SK-N-SH (cell line): Measurements from ENCODE around the gene ARHGEF10L. TPM values are rescaled to one million over a fixed set of nuclear protein-coding genes. Genes with fewer than 3 reads are reported as not detected.

Experiments used
- CTCF ChIA-PET: fragments of 300-600, 350-600 bp; formaldehyde crosslinking; extraction: SDS; loops from one replicate; lab custom pipeline; 2021; lab: Yijun Ruan, JAX
- POLR2A ChIA-PET: fragments of 350-600 bp; sonication (Branson Sonifier 250); formaldehyde crosslinking; extraction: SDS; loops from one replicate; lab custom pipeline; 2020; ENCODE audit warnings: antibody characterized with exemption, inconsistent platforms; lab: Yijun Ruan, JAX
- DNase-seq: peaks from one replicate; pipeline ENCODE4 v3.0.0; 2012
- H2AFZ ChIP-seq: fragments of 200-600 bp; sonication (generic); 2 replicates; pipeline ENCODE4 v1.8.1; 2016; ENCODE audit warnings: antibody characterized with exemption, mild to moderate bottlenecking, low read depth
- H3F3A ChIP-seq: fragments of 200-600 bp; sonication (generic); replicated peaks from 2 replicates; pipeline ENCODE3; 2016; ENCODE audit warnings: antibody characterized with exemption, mild to moderate bottlenecking; ENCODE audit not compliant: insufficient read depth
- H3K27ac ChIP-seq, 2 experiments: fragments of 200-500 bp in 1 of 2; fragments of 200-600 bp in 1 of 2; sonication (Bioruptor generic) in 1 of 2; sonication (generic), shearing (Covaris generic) in 1 of 2; 2 replicates each; pipeline versions ENCODE4 v1.5.1 to v1.6.1; 2014 to 2016; ENCODE audit warnings: low read depth in 2 of 2, inconsistent platforms in 1 of 2, low read length in 1 of 2, mild to moderate bottlenecking in 1 of 2, mixed read lengths in 1 of 2
- H3K27me3 ChIP-seq: fragments of 200-600 bp; sonication (generic), shearing (Covaris generic); 2 replicates; pipeline ENCODE4 v1.6.1; 2016; ENCODE audit warnings: mixed run types; ENCODE audit not compliant: insufficient read depth
- H3K36me3 ChIP-seq, 2 experiments: fragments of 200-500 bp in 1 of 2; fragments of 200-600 bp in 1 of 2; sonication (Bioruptor generic) in 1 of 2; sonication (generic) in 1 of 2; replicated peaks in 1 of 2; 2 replicates each; pipeline versions ENCODE3 to v1.5.1; 2014 to 2016; ENCODE audit warnings: low read length in 1 of 2, mild to moderate bottlenecking in 1 of 2; ENCODE audit not compliant: insufficient read depth in 2 of 2, control insufficient read depth in 1 of 2
- H3K4me1 ChIP-seq, 2 experiments: fragments of 200-500 bp in 1 of 2; fragments of 200-600 bp in 1 of 2; sonication (Bioruptor generic) in 1 of 2; sonication (generic), shearing (Covaris generic) in 1 of 2; 2 replicates each; pipeline versions ENCODE4 v1.5.1 to v1.6.1; 2014 to 2016; ENCODE audit warnings: low read depth in 1 of 2, low read length in 1 of 2, mixed run types in 1 of 2; ENCODE audit not compliant: insufficient read depth in 2 of 2, control insufficient read depth in 1 of 2
- H3K4me2 ChIP-seq: fragments of 200-600 bp; sonication (generic), shearing (Covaris generic); 2 replicates; pipeline ENCODE4 v1.6.1; 2017; ENCODE audit warnings: mixed run types
- H3K4me3 ChIP-seq, 2 experiments: fragments of 200-500 bp in 1 of 2; fragments of 200-600 bp in 1 of 2; sonication (Bioruptor generic) in 1 of 2; sonication (generic), shearing (Covaris generic) in 1 of 2; 2 replicates each; pipeline versions ENCODE4 v1.5.1 to v1.8.1; 2014 to 2016; ENCODE audit warnings: low read depth in 2 of 2, inconsistent platforms in 1 of 2, low read length in 1 of 2, mild to moderate bottlenecking in 1 of 2, mixed read lengths in 1 of 2, moderate library complexity in 1 of 2
- H3K79me2 ChIP-seq: fragments of 200-600 bp; sonication (generic); 2 replicates; pipeline ENCODE4 v1.8.1; 2017; ENCODE audit warnings: mild to moderate bottlenecking; ENCODE audit not compliant: insufficient read depth
- H3K9ac ChIP-seq: fragments of 200-600 bp; sonication (generic); 2 replicates; pipeline ENCODE4 v1.6.1; 2017; ENCODE audit warnings: mixed run types
- H3K9me2 ChIP-seq: fragments of 200-600 bp; sonication (generic); 2 replicates; pipeline ENCODE4 v1.6.1; 2017; ENCODE audit warnings: mixed run types
- H3K9me3 ChIP-seq: fragments of 200-600 bp; sonication (generic); 2 replicates; pipeline ENCODE4 v1.6.1; 2017; ENCODE audit warnings: mixed run types, mild to moderate bottlenecking, moderate library complexity
- H4K20me1 ChIP-seq: fragments of 200-600 bp; sonication (generic); 2 replicates; pipeline ENCODE4 v1.6.1; 2017; ENCODE audit warnings: mild to moderate bottlenecking, mixed run types; ENCODE audit not compliant: insufficient read depth
- CHD2 ChIP-seq: fragments of 150-350 bp; IDR thresholded peaks from 2 replicates; pipeline ENCODE4 v1.6.1; 2018; ENCODE audit warnings: low read length; ENCODE audit not compliant: partially characterized antibody
- FOSL2 ChIP-seq: IDR thresholded peaks from 2 replicates; pipeline ENCODE4 v1.4.0; 2012; ENCODE audit warnings: low read depth, mild to moderate bottlenecking, moderate library complexity, borderline replicate concordance
- FOXJ3 ChIP-seq: sonication (generic); formaldehyde crosslinking; IDR thresholded peaks from 2 replicates; pipeline ENCODE4 v1.5.1; 2020; ENCODE audit warnings: mild to moderate bottlenecking, missing genetic modification reagents
- GABPA ChIP-seq: IDR thresholded peaks from 2 replicates; pipeline ENCODE4 v1.4.0; 2012; ENCODE audit warnings: low read depth, mild to moderate bottlenecking
- JUND ChIP-seq: IDR thresholded peaks from 2 replicates; pipeline ENCODE4 v1.4.0; 2012
- NFIC ChIP-seq: IDR thresholded peaks from 2 replicates; pipeline ENCODE4 v1.4.0; 2012; ENCODE audit warnings: borderline replicate concordance
- NRF1 ChIP-seq: IDR thresholded peaks from 2 replicates; pipeline ENCODE4 v1.6.1; 2012; ENCODE audit warnings: low read depth, mild to moderate bottlenecking, low read length
- RAD21 ChIP-seq: IDR thresholded peaks from 2 replicates; pipeline ENCODE4 v1.6.1; 2012; ENCODE audit warnings: mild to moderate bottlenecking, low read length
- RCOR1 ChIP-seq: fragments of 150-350 bp; IDR thresholded peaks from 2 replicates; pipeline ENCODE4 v1.6.1; 2017; ENCODE audit warnings: antibody characterized with exemption, low read length
- SIN3A ChIP-seq: IDR thresholded peaks from 2 replicates; pipeline ENCODE4 v1.6.1; 2012; ENCODE audit warnings: low read depth, mild to moderate bottlenecking, low read length, moderate library complexity, borderline replicate concordance
- SMC3 ChIP-seq: IDR thresholded peaks from 2 replicates; pipeline ENCODE4 v1.6.1; 2012; ENCODE audit warnings: low read depth, low read length, improper control_type of control experiment
- TEAD4 ChIP-seq: IDR thresholded peaks from 2 replicates; pipeline ENCODE4 v1.4.0; 2012; ENCODE audit warnings: mild to moderate bottlenecking, borderline replicate concordance; ENCODE audit not compliant: insufficient read depth
- USF1 ChIP-seq: IDR thresholded peaks from 2 replicates; pipeline ENCODE4 v1.4.0; 2012; ENCODE audit warnings: low read depth, borderline replicate concordance
- WGBS: methylation state at CpG from one replicate; pipeline ENCODE4 v1.1.6; 2017; ENCODE audit warnings: low lambda C conversion rate; 5-methylcytosine and 5-hydroxymethylcytosine counted together
- polyA plus RNA-seq, 3 experiments: library from polyadenylated mRNA; depleted of rRNA; stranded (reverse); fragments of >200 nt; gene quantifications; 2 replicates each; pipeline ENCODE4 v1.2.3, GENCODE V29; 2012
- TF ChIP-seq, protein P1 (sequence below): IDR thresholded peaks from 2 replicates; pipeline ENCODE4 v1.4.0; 2012; ENCODE audit warnings: low read depth, borderline replicate concordance
- TF ChIP-seq, protein P2 (sequence below): fragments of 200-600 bp; sonication (generic); IDR thresholded peaks from 2 replicates; pipeline ENCODE4 v1.6.1; 2017; ENCODE audit warnings: antibody characterized with exemption, mild to moderate bottlenecking, moderate library complexity
- TF ChIP-seq, protein P3 (sequence below): IDR thresholded peaks from 2 replicates; pipeline ENCODE4 v1.6.1; 2012; ENCODE audit warnings: mild to moderate bottlenecking, low read depth, low read length, moderate library complexity

The ARHGEF10L gene
- polyA plus RNA-seq, 1 of the 3 experiments (the other 2 are of a cell fraction) = 12.5 TPM

- Histone ChIP-seq H3K36me3 (no peaks in the 10 kb centered on the region), H3K27me3 (no peaks in the 10 kb centered on the region), H4K20me1 (peaks cover 11% of the 10 kb centered on the region; the same call in 1 of the 2 replicates), H3K79me2 (peaks cover 32% of the 10 kb centered on the region), H3K4me1 (peaks cover 0 to 35% of the 10 kb centered on the region in 2 experiments; a peak in 1 of 4 replicates), H3K9me2 (no peaks in the 10 kb centered on the region), H3K27ac (no peak overlapping the region), H3K4me3 (no peak overlapping the region), H2AFZ (no peak overlapping the region), H3F3A (no peaks in the 10 kb centered on the region), H3K9me3 (no peaks in the 10 kb centered on the region), H3K4me2 (no peak overlapping the region), H3K9ac (no peak overlapping the region)
- ChIA-PET POLR2A (interaction anchor here (1.1 kb wide), 1 partner anchor 12 kb away, joined by 5 read pairs; no protein-coding TSS in a partner anchor), CTCF (interaction anchor here (1.0 to 5.8 kb wide), 5 partner anchors 12 to 74 kb away, joined by 3 to 42 read pairs (median 15); no protein-coding TSS in a partner anchor)
- no peak for DNase-seq
- 82% methylated on average over 6 of the region's 15 CpGs for WGBS
- no peak for TF ChIP-seq CHD2
- no peak for TF ChIP-seq NRF1
- TF ChIP-seq, protein P1, sequence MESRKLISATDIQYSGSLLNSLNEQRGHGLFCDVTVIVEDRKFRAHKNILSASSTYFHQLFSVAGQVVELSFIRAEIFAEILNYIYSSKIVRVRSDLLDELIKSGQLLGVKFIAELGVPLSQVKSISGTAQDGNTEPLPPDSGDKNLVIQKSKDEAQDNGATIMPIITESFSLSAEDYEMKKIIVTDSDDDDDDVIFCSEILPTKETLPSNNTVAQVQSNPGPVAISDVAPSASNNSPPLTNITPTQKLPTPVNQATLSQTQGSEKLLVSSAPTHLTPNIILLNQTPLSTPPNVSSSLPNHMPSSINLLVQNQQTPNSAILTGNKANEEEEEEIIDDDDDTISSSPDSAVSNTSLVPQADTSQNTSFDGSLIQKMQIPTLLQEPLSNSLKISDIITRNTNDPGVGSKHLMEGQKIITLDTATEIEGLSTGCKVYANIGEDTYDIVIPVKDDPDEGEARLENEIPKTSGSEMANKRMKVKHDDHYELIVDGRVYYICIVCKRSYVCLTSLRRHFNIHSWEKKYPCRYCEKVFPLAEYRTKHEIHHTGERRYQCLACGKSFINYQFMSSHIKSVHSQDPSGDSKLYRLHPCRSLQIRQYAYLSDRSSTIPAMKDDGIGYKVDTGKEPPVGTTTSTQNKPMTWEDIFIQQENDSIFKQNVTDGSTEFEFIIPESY = no peak
- no peak for TF ChIP-seq JUND
- TF ChIP-seq FOSL2 = no peak
- no peak for TF ChIP-seq SMC3
- no peak for TF ChIP-seq RCOR1
- no peak for TF ChIP-seq USF1
- TF ChIP-seq TEAD4 = no peak
- no peak for TF ChIP-seq GABPA
- no peak for TF ChIP-seq RAD21
- TF ChIP-seq FOXJ3 (CRISPR knock-in tag) = no peak
These were observed 36.5 kb downstream of the ARHGEF10L start for GRCh38 chr1:17575797-17576518.

DNA sequence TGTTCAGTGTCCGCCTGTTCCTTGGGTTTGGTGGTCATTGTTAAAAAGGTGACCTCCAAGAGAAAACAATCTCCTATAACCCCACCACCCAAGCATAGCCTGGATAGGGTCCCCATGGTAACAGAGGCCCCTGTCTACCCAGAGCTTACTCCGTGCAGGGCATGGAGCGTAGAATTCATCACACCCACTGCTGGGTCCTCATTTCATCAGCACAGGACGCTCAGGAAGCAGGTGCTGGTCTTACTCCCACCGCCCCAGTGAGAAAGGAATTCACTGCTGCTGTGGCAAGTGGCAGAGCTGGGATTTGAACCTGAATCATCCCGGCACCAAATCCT is 37.0 kb downstream of the ARHGEF10L start:
- no peak for DNase-seq
- WGBS = 94% methylated on average over 5 of the region's 6 CpGs
- no peaks in the 10 kb centered on the region for H3F3A ChIP-seq
- no peak overlapping the region for H2AFZ ChIP-seq
- no peaks in the 10 kb centered on the region for H3K9me2 ChIP-seq
- H3K27me3 ChIP-seq = no peaks in the 10 kb centered on the region
- H3K36me3 ChIP-seq = no peaks in the 10 kb centered on the region
- H3K9me3 ChIP-seq = no peaks in the 10 kb centered on the region
- H3K27ac ChIP-seq = no peak overlapping the region
- CTCF ChIA-PET = interaction anchor here (3.7 to 5.8 kb wide), 3 partner anchors 11 to 74 kb away, joined by 15 to 42 read pairs (median 24); no protein-coding TSS in a partner anchor
- H3K9ac ChIP-seq = no peak overlapping the region
- peaks cover 28% of the 10 kb centered on the region; the same call in 1 of the 2 replicates for H3K79me2 ChIP-seq
- H3K4me2 ChIP-seq = no peak overlapping the region
- H4K20me1 ChIP-seq = peaks cover 11% of the 10 kb centered on the region; the same call in 1 of the 2 replicates
- POLR2A ChIA-PET = no interaction called here
- peaks cover 0 to 41% of the 10 kb centered on the region in 2 experiments; a peak in 1 of 4 replicates for H3K4me1 ChIP-seq
- no peak overlapping the region for H3K4me3 ChIP-seq
- TF ChIP-seq, protein P2, sequence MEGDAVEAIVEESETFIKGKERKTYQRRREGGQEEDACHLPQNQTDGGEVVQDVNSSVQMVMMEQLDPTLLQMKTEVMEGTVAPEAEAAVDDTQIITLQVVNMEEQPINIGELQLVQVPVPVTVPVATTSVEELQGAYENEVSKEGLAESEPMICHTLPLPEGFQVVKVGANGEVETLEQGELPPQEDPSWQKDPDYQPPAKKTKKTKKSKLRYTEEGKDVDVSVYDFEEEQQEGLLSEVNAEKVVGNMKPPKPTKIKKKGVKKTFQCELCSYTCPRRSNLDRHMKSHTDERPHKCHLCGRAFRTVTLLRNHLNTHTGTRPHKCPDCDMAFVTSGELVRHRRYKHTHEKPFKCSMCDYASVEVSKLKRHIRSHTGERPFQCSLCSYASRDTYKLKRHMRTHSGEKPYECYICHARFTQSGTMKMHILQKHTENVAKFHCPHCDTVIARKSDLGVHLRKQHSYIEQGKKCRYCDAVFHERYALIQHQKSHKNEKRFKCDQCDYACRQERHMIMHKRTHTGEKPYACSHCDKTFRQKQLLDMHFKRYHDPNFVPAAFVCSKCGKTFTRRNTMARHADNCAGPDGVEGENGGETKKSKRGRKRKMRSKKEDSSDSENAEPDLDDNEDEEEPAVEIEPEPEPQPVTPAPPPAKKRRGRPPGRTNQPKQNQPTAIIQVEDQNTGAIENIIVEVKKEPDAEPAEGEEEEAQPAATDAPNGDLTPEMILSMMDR = no peak
- TF ChIP-seq NRF1 = no peak
- no peak for TF ChIP-seq NFIC
- no peak for TF ChIP-seq SMC3
- no peak for TF ChIP-seq SIN3A
- TF ChIP-seq, protein P1 = no peak
- TF ChIP-seq, protein P3, sequence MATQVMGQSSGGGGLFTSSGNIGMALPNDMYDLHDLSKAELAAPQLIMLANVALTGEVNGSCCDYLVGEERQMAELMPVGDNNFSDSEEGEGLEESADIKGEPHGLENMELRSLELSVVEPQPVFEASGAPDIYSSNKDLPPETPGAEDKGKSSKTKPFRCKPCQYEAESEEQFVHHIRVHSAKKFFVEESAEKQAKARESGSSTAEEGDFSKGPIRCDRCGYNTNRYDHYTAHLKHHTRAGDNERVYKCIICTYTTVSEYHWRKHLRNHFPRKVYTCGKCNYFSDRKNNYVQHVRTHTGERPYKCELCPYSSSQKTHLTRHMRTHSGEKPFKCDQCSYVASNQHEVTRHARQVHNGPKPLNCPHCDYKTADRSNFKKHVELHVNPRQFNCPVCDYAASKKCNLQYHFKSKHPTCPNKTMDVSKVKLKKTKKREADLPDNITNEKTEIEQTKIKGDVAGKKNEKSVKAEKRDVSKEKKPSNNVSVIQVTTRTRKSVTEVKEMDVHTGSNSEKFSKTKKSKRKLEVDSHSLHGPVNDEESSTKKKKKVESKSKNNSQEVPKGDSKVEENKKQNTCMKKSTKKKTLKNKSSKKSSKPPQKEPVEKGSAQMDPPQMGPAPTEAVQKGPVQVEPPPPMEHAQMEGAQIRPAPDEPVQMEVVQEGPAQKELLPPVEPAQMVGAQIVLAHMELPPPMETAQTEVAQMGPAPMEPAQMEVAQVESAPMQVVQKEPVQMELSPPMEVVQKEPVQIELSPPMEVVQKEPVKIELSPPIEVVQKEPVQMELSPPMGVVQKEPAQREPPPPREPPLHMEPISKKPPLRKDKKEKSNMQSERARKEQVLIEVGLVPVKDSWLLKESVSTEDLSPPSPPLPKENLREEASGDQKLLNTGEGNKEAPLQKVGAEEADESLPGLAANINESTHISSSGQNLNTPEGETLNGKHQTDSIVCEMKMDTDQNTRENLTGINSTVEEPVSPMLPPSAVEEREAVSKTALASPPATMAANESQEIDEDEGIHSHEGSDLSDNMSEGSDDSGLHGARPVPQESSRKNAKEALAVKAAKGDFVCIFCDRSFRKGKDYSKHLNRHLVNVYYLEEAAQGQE = no peak
- no peak for TF ChIP-seq FOXJ3 (CRISPR knock-in tag)
